CD14-positive monocyte (primary cell): ENCODE data around the gene ACVR1B. TPM values are rescaled to one million over a fixed set of nuclear protein-coding genes. Genes with fewer than 3 reads are reported as not detected.
A peak's percentile ranks its signal among the peaks of the same experiment; 100 is the strongest.

Source experiments
- DNase-seq, 3 donors: peaks; one replicate each; pipeline ENCODE4 v3.0.0-alpha.2; 2011 to 2022
- H2AFZ ChIP-seq: 2 replicates; pipeline ENCODE4 v1.6.0; 2012; ENCODE audit warnings: mild to moderate bottlenecking, low read depth, low read length, inconsistent platforms; ENCODE audit not compliant: insufficient read depth, poor library complexity, severe bottlenecking
- H3K27ac ChIP-seq, 2 donors: 1 replicate in 1 of 2; 2 replicates in 1 of 2; pipeline ENCODE4 v1.5.1; 2012 to 2013; ENCODE audit warnings: low read length in 2 of 2, control low read depth in 1 of 2, inconsistent platforms in 1 of 2, low read depth in 1 of 2, mild to moderate bottlenecking in 1 of 2
- H3K27me3 ChIP-seq, 2 donors: one replicate each; pipeline versions ENCODE4 v1.6.0 to v1.6.1; 2011 to 2013; ENCODE audit warnings: low read length in 2 of 2; ENCODE audit not compliant: control insufficient read depth in 2 of 2, insufficient read depth in 2 of 2
- H3K36me3 ChIP-seq, 2 donors: replicated peaks in 1 of 2; 1 replicate in 1 of 2; 2 replicates in 1 of 2; pipeline versions ENCODE4 v1.5.1 to v1.6.1; 2012 to 2013; ENCODE audit warnings: low read length in 2 of 2, control low read depth in 1 of 2, inconsistent platforms in 1 of 2, mild to moderate bottlenecking in 1 of 2; ENCODE audit not compliant: insufficient read depth in 2 of 2, control insufficient read depth in 1 of 2
- H3K4me1 ChIP-seq, 2 donors: 1 replicate in 1 of 2; 2 replicates in 1 of 2; pipeline versions ENCODE4 v1.5.1 to v1.6.1; 2012 to 2013; ENCODE audit warnings: low read length in 2 of 2, control low read depth in 1 of 2, inconsistent platforms in 1 of 2, mild to moderate bottlenecking in 1 of 2, moderate library complexity in 1 of 2; ENCODE audit not compliant: insufficient read depth in 2 of 2, control insufficient read depth in 1 of 2
- H3K4me2 ChIP-seq: replicated peaks from 2 replicates; pipeline ENCODE3; 2012; ENCODE audit warnings: low read length, moderate library complexity, mild to moderate bottlenecking; ENCODE audit not compliant: poor library complexity, severe bottlenecking; ENCODE audit errors: extremely low read depth
- H3K4me3 ChIP-seq, 3 experiments: fragments of 200-600 bp in 1 of 3; sonication (generic) in 1 of 3; replicated peaks in 1 of 3; 1 replicate in 2 of 3; 2 replicates in 1 of 3; pipeline ENCODE4 v1.5.1; 2011 to 2013; ENCODE audit warnings: low read length in 3 of 3, mild to moderate bottlenecking in 3 of 3, control low read depth in 2 of 3, low read depth in 2 of 3, inconsistent platforms in 1 of 3, moderate library complexity in 1 of 3
- H3K79me2 ChIP-seq: 2 replicates; pipeline ENCODE4 v1.6.0; 2012; ENCODE audit warnings: mild to moderate bottlenecking, control low read depth, inconsistent platforms, low read length, moderate library complexity; ENCODE audit not compliant: insufficient read depth
- H3K9ac ChIP-seq: 2 replicates; pipeline ENCODE4 v1.6.0; 2017; ENCODE audit warnings: low read length, mild to moderate bottlenecking; ENCODE audit not compliant: insufficient read depth, poor library complexity, severe bottlenecking
- H3K9me3 ChIP-seq, 2 donors: replicated peaks in 1 of 2; 1 replicate in 1 of 2; 2 replicates in 1 of 2; pipeline versions ENCODE4 v1.5.1 to v1.6.1; 2012 to 2013; ENCODE audit warnings: low read length in 2 of 2, control low read depth in 1 of 2; ENCODE audit not compliant: control insufficient read depth in 1 of 2, insufficient read depth in 1 of 2
- H4K20me1 ChIP-seq: 2 replicates; pipeline ENCODE4 v1.6.0; 2012; ENCODE audit warnings: mild to moderate bottlenecking, low read length, control low read depth, moderate library complexity; ENCODE audit not compliant: insufficient read depth
- H3K27ac Mint-ChIP-seq, 7 donors: one replicate each; pipeline ENCODE4 v1.8.0; 2020; ENCODE audit warnings: mild to moderate bottlenecking in 7 of 7, mixed read lengths in 7 of 7, moderate library complexity in 6 of 7, inconsistent platforms in 2 of 7
- H3K27me3 Mint-ChIP-seq, 3 donors: one replicate each; pipeline ENCODE4 v1.8.0; 2021 to 2022; ENCODE audit warnings: low read depth in 3 of 3, mild to moderate bottlenecking in 3 of 3, mixed read lengths in 3 of 3, moderate library complexity in 3 of 3, inconsistent platforms in 1 of 3
- H3K36me3 Mint-ChIP-seq, 2 donors: one replicate each; pipeline ENCODE4 v1.8.0; 2020; ENCODE audit warnings: mixed read lengths in 2 of 2, inconsistent platforms in 1 of 2, mild to moderate bottlenecking in 1 of 2
- H3K4me1 Mint-ChIP-seq: one replicate; pipeline ENCODE4 v1.8.0; 2020; ENCODE audit warnings: mild to moderate bottlenecking, mixed read lengths
- H3K4me3 Mint-ChIP-seq, 2 donors: one replicate each; pipeline ENCODE4 v1.8.0; 2020; ENCODE audit warnings: mild to moderate bottlenecking in 2 of 2, mixed read lengths in 2 of 2, moderate library complexity in 1 of 2
- H3K9me3 Mint-ChIP-seq, 7 donors: one replicate each; pipeline ENCODE4 v1.8.0; 2020 to 2022; ENCODE audit warnings: mixed read lengths in 7 of 7, mild to moderate bottlenecking in 6 of 7, moderate library complexity in 6 of 7, inconsistent platforms in 2 of 7
- WGBS: methylation state at CpG from one replicate; pipeline ENCODE4 v1.1.5; 2013; ENCODE audit warnings: missing lambda C conversion rate; ENCODE audit not compliant: insufficient coverage; 5-methylcytosine and 5-hydroxymethylcytosine counted together
- intact Hi-C, 2 donors: fragments of 100-400 bp; cut with micrococcal nuclease; formaldehyde crosslinking; loops; one replicate each; pipeline versions ENCODE4 v1.15.0 to v1.15.1; 2023
- polyA plus RNA-seq, 3 donors: library from polyadenylated mRNA; depleted of rRNA in 1 of 3; unstranded in 2 of 3; stranded (reverse) in 1 of 3; fragments of 300-500 nt in 2 of 3; fragments of >200 nt in 1 of 3; fragmentation: Illumina TruSeq in 2 of 3; gene quantifications; 1 replicate in 2 of 3; 2 replicates in 1 of 3; pipeline ENCODE4 v1.2.3, GENCODE V29; 2012 to 2021
- TF ChIP-seq, protein P1 (sequence below): fragments of 200-600 bp; IDR thresholded peaks from one replicate; pipeline ENCODE4 v1.8.0; 2022; ENCODE audit warnings: antibody characterized with exemption, mild to moderate bottlenecking

The ACVR1B gene
- polyA plus RNA-seq, 3 donors = 1.8 to 18.5 (median 3.9) TPM

DNA sequence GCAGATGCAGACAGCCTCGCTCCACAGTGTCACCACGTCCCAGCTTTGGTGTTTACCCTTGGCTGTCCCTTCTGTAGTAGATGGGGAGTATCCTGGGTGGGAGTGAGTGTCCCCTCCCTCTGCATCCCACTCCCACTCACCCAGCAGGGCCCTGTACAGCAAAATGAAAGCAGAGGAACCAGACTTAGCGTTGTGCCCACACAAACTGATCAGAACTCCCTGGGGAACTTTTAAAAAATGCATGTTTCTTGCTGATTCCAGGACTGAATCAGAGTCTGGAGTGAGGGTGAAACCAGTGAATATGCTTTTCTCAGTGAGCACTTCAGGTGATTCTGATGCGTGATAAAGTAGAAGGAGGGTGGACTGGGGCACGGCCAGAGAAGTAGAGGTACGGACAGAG is 41.3 kb upstream of the ACVR1B start:
- H4K20me1 ChIP-seq = no peaks in the 10 kb centered on the region
- Mint-ChIP-seq H3K27ac (peak overlapping the region in 1 of 7 donors; percentile 16), H3K27me3 (peaks cover 17 to 28% (median 27%) of the 10 kb centered on the region in 3 donors), H3K4me1 (peaks cover 56% of the 10 kb centered on the region), H3K36me3 (peaks cover 10 to 21% of the 10 kb centered on the region in 2 donors), H3K4me3 (peak overlapping the region in 1 of 2 donors; percentile 28), H3K9me3 (peaks cover 0 to 8% (median 0%) of the 10 kb centered on the region in 7 donors)
- DNase-seq = no peak
- peaks cover 5% of the 10 kb centered on the region for H3K79me2 ChIP-seq
- no peak overlapping the region for H3K27ac ChIP-seq
- 100% methylated on average over 1 of the region's 6 CpGs for WGBS
- peaks cover 0 to 3% of the 10 kb centered on the region in 2 donors for H3K36me3 ChIP-seq
- TF ChIP-seq, protein P1, sequence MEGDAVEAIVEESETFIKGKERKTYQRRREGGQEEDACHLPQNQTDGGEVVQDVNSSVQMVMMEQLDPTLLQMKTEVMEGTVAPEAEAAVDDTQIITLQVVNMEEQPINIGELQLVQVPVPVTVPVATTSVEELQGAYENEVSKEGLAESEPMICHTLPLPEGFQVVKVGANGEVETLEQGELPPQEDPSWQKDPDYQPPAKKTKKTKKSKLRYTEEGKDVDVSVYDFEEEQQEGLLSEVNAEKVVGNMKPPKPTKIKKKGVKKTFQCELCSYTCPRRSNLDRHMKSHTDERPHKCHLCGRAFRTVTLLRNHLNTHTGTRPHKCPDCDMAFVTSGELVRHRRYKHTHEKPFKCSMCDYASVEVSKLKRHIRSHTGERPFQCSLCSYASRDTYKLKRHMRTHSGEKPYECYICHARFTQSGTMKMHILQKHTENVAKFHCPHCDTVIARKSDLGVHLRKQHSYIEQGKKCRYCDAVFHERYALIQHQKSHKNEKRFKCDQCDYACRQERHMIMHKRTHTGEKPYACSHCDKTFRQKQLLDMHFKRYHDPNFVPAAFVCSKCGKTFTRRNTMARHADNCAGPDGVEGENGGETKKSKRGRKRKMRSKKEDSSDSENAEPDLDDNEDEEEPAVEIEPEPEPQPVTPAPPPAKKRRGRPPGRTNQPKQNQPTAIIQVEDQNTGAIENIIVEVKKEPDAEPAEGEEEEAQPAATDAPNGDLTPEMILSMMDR = no peak
- no peak overlapping the region for H3K9ac ChIP-seq
- no peak overlapping the region for H3K4me2 ChIP-seq
- peaks cover 55 to 67% of the 10 kb centered on the region in 2 donors for H3K4me1 ChIP-seq
- no peaks in the 10 kb centered on the region for H3K9me3 ChIP-seq
- H2AFZ ChIP-seq = no peak overlapping the region
- H3K27me3 ChIP-seq = peaks cover 10 to 22% of the 10 kb centered on the region in 2 donors
- intact Hi-C loops = no loop called here
- H3K4me3 ChIP-seq = no peak overlapping the region

DNA sequence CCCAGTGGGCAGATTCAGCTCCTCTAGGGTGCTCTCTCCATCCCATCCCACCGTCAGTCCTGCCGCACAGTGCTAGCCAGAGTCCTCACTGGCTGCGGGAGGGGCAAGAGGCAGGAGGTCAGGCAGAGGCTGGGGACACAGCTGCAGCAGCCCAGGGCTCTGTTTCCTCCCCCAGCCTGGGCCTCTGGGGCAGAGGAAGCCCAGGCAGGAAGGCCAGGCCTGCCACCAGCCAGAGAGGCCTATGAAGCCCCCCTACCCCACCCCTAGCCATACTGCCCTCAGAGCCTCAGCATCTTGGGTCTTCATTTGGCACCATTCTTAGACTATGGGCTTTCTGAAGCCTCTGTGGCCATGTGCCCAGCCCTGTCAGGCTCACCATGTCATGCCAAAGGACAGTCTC is 40.8 kb upstream of the ACVR1B start:
- peaks cover 5% of the 10 kb centered on the region for H3K79me2 ChIP-seq
- no peak overlapping the region for H3K27ac ChIP-seq
- H3K9ac ChIP-seq = no peak overlapping the region
- intact Hi-C loops = no loop called here
- Mint-ChIP-seq H3K4me1 (peaks cover 51% of the 10 kb centered on the region), H3K4me3 (peak overlapping the region in 1 of 2 donors; percentile 26), H3K27ac (no peak overlapping the region), H3K36me3 (peaks cover 16 to 25% of the 10 kb centered on the region in 2 donors), H3K27me3 (peaks cover 16 to 28% (median 27%) of the 10 kb centered on the region in 3 donors), H3K9me3 (peaks cover 0 to 8% (median 0%) of the 10 kb centered on the region in 7 donors)
- TF ChIP-seq, protein P1 = no peak
- peaks cover 10 to 22% of the 10 kb centered on the region in 2 donors for H3K27me3 ChIP-seq
- peaks cover 0 to 8% of the 10 kb centered on the region in 2 donors for H3K36me3 ChIP-seq
- no peak overlapping the region for H2AFZ ChIP-seq
- no peaks in the 10 kb centered on the region for H4K20me1 ChIP-seq
- H3K9me3 ChIP-seq = no peaks in the 10 kb centered on the region
- H3K4me3 ChIP-seq = peak overlapping the region in 1 of 3 experiments; percentile 61
- H3K4me1 ChIP-seq = peaks cover 50 to 61% of the 10 kb centered on the region in 2 donors
- DNase-seq = no peak
- no peak overlapping the region for H3K4me2 ChIP-seq
- 51% methylated on average over 3 of the region's 3 CpGs for WGBS
